Spleen (tissue), 7 donors: Measurements from ENCODE around the gene SNAI1.

Experiments
- POLR2A ChIP-seq, 3 donors: fragments of 450-650 bp; IDR thresholded peaks; one replicate each; pipeline ENCODE4 v1.5.1; 2017; ENCODE audit warnings: antibody characterized with exemption in 3 of 3, mild to moderate bottlenecking in 1 of 3
- POLR2AphosphoS5 ChIP-seq, 3 donors: sonication (generic); formaldehyde crosslinking; IDR thresholded peaks; one replicate each; pipeline ENCODE4 v1.5.1; 2017; ENCODE audit warnings: antibody characterized with exemption in 3 of 3
- TF ChIP-seq, protein P1 (sequence below), 11 experiments: fragments of 200-600 bp in 7 of 11; fragments of 450-650 bp in 4 of 11; sonication (generic) in 4 of 11; IDR thresholded peaks in 8 of 11; conservative IDR thresholded peaks in 3 of 11; 1 replicate in 7 of 11; 2 replicates in 4 of 11; pipeline versions ENCODE4 v1.4.0 to v1.8.0; 2016 to 2021; ENCODE audit warnings: antibody characterized with exemption in 11 of 11, inconsistent platforms in 4 of 11, mild to moderate bottlenecking in 1 of 11
- donor health status: DM: no; HTN: no; CAD: no; lungs with moderate emphysema.
- donor health status: DM: no; HTN: no; CAD: no.
- donor health status: DM: no; HTN: no; CAD: no.

DNA sequence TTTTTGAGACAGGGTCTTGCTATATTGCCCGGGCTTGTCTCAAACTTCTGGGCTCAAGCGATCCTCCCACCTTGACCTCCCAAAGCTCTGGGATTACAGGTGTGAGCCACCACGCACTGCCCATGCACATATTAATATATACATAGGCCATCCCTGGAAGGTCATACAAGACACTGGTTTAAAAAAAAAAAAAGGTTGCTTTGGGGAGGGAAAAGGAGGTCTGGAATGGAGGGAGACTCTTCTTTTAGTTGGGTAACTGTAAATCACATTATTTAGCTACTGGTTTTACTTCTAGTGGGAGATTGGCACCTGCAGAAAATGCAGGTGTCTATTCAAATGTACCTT lies 4.1 kb upstream of the SNAI1 start:
- TF ChIP-seq, protein P1, sequence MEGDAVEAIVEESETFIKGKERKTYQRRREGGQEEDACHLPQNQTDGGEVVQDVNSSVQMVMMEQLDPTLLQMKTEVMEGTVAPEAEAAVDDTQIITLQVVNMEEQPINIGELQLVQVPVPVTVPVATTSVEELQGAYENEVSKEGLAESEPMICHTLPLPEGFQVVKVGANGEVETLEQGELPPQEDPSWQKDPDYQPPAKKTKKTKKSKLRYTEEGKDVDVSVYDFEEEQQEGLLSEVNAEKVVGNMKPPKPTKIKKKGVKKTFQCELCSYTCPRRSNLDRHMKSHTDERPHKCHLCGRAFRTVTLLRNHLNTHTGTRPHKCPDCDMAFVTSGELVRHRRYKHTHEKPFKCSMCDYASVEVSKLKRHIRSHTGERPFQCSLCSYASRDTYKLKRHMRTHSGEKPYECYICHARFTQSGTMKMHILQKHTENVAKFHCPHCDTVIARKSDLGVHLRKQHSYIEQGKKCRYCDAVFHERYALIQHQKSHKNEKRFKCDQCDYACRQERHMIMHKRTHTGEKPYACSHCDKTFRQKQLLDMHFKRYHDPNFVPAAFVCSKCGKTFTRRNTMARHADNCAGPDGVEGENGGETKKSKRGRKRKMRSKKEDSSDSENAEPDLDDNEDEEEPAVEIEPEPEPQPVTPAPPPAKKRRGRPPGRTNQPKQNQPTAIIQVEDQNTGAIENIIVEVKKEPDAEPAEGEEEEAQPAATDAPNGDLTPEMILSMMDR (IDR thresholded peaks at IDR 0.05 in 8 of 11, conservative IDR thresholded peaks at IDR 0.05 in 3 of 11): no peak
- TF ChIP-seq POLR2AphosphoS5 (IDR thresholded peaks at IDR 0.05) (no peak), POLR2A (IDR thresholded peaks at IDR 0.05) (no peak)
